GM18502 (cell line): ENCODE measurements around the gene WDR36.

Experiments used
- ATAC-seq: cut with Tn5 transposase; IDR thresholded peaks from one replicate; pipeline ENCODE4 v1.9.1; 2021; ENCODE audit warnings: mild to moderate bottlenecking; ENCODE audit not compliant: unreplicated experiment, poor library complexity

Gene WDR36

GRCh38 chr5:111099058-111099778 is 7.1 kb downstream of the WDR36 start:
- ATAC-seq = no peak

- ATAC-seq = no peak
Measured at GRCh38 chr5:111106320-111106948, 14.3 kb downstream of the WDR36 start.

DNA sequence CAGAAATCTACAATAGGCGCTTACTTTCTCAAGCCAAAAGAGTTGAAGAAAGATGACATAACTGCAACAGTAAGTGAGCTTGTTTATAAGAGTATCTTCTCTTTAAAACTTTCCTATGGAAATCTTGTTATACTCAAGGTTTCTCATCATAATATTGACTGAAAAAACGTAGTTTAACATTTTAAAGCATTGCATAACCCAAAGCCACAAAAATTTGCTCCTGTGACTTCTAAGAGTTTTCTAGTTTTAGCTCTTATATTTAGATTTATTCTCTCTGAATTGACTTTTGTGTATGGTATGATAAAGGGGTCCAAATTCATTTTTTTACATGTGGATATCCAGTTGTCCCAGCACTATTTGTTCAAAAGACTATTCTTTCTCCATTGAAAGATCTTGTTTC is 15.2 kb downstream of the WDR36 start:
- ATAC-seq = no peak

- no peak for ATAC-seq
Measured at GRCh38 chr5:111111956-111112355, 19.8 kb downstream of the WDR36 start.

- ATAC-seq = no peak
Measured at GRCh38 chr5:111113678-111114077, 21.5 kb downstream of the WDR36 start.

DNA sequence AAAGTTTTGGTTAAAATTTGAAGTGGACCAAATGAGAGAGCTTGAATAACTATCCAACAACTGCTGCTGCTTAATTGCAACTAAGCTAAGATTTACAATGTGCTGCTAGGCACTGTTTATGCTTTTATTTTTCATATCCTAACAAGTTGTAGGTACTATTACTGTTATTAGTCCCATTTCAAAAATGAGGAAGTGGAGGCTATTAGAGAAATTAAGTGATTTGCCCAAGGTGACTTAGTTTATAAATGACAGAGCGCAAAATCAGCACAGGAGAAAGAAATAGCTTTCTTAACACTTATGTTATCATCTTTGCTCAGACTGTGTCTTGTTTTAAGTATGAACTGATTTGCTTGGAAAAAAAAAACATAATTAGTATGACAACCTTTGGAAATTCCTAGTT is 23.1 kb downstream of the WDR36 start:
- no peak for ATAC-seq

DNA sequence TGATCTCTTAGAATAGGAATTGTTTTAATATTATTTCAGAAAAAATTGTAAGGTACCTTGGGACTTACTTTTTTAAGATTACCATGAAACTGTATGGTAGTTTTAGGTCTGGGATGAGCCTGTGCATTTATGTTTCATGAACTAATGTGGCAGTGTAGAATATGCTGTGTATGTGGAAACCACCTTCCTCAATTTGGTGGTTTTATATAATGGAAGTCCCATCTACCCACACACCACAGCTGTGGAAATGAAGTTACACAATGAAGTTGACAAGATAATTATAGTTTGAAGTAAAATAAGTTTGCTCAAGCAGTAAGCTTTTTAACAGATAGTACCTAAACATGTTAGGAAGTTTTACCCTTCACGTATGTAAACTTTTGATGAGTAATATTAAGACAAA is 24.4 kb downstream of the WDR36 start:
- ATAC-seq = no peak

- ATAC-seq = no peak
Measured at GRCh38 chr5:111117136-111117535, 25.0 kb downstream of the WDR36 start.

DNA sequence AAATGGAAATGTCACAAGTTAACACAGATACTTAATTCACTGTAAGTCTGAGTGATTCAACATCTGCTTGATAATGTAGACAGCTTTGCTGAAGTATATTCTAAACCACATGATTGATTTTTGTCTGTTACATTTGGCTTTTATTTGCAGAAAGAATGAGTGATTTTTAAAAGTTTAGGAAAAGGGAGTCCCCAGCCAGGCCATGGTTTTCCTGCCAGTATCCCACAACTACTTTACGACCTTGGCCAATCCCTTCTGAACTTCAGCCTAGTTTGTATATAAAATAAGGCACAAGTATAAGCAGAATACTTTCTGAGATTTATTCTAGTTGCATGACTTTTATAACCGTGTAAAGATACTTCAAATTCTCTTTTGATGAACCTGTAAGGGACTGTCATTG is 27.1 kb downstream of the WDR36 start:
- no peak for ATAC-seq

- peak; percentile 42 for ATAC-seq
Measured at GRCh38 chr5:111119856-111120255, 27.7 kb downstream of the WDR36 start.

DNA sequence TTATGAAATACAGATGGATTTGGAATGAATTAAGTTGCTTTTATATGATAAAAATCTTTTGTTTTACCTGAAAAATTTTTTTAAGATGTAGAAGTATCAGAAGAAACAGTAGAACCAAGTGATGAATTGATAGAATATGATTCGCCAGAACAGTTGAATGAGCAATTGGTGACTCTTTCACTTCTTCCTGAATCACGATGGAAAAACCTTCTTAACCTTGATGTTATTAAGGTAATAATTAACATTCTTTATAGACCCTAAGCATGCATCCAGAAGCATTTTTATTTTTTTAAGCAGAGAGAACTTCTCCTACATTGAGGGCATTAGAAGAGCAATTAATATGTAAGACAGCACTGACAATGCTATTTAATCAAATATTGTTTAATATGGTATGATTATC is 28.8 kb downstream of the WDR36 start:
- no peak for ATAC-seq

DNA sequence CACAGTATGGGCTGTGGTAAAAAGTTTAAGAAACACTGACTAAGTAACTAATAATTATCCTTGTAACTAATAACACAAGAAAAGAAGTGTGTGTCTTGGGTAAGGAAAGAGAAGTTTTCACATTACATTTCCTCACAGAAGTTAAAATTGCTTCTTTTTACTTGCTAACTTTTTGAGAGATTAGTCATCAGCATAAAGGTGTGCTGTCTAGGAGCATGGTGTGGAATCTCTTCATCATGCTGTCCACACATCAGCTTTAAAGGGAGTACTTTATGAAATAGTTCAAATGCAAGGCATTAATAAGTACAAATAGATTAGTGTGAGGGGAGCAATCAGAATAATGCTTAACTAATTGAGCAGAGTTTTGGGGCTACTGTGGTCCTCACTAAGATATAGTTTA is 29.8 kb downstream of the WDR36 start:
- ATAC-seq = no peak

- peak; percentile 46 for ATAC-seq
Measured at GRCh38 chr5:111122398-111122797, 30.2 kb downstream of the WDR36 start.

- ATAC-seq = no peak
Measured at GRCh38 chr5:111124793-111125192, 32.6 kb downstream of the WDR36 start.

DNA sequence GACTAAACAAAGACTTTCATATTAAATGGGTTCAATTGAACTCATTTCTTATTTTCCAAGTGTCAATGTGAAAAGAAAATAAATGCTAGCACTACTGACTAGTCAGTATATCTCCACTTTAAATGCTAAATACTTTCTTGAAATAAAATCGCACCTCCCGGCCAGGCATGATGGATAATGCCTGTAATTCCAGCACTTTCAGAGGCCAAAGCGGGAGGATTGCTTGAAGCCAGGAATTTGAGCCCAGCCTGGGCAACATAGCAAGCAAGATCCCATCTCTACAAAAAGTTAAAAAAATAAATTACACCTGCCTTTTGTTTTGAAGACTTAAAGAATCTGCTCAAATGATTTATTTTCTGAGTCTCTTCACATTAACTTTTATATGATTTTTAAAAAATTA is 34.7 kb downstream of the WDR36 start:
- no peak for ATAC-seq

- ATAC-seq = no peak
Measured at GRCh38 chr5:111127453-111128195, 35.5 kb downstream of the WDR36 start.

GRCh38 chr5:111129938-111130337 is 37.8 kb downstream of the WDR36 start:
- no peak for ATAC-seq

- no peak for ATAC-seq
Measured at GRCh38 chr5:111131356-111131755, 39.2 kb downstream of the WDR36 start.

DNA sequence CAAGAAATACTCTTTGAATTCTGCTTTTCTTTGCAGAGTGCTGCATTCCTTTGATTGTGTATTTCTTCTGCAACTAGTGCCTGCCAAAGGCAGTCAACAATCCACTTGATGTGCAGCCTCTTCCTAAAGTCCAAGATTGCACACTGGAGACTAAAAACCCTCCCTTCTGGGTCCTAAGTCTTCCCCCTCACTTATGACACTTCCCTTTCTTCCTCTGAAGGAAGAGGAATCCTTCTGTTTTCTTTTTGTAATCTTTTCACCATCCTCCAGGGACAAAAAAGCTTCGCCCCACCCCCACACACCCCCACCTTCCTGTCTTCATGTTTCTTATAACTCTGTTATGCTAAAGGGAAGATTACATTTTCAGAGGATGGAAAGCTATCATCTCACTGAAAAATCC is 39.9 kb downstream of the WDR36 start:
- ATAC-seq = no peak

DNA sequence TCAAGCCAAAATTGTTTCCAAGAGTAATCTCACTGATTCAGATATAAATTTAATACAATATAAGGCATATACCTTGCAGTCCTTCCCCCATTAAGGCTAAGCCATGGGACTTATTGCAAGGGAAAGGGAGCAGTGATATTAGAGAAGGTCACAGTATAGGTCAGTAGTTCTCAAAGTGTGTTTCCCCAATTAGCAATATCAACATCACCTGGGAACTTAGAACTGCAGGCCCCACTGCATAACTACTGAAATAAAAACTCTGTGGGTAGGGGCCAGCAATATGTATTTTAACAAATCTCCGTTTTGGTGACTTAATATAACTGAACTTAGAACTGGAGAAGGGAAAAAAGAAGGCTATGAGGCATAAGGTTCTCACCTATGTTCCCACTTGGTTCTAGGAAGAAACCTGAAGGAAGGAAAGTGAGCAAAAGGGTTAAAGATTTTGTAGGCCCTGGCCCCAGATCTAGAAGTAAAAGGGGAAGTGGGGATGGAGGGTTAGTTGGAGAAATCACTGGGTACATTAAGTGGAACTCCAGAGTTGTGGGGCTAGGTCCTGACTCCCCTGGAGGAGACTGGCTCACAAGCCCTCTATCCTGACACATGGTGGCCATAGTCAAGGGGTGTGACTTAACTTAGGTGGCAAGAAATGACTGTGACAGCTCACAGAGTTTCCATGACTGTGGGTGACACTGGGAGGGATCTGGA is 40.7 kb downstream of the WDR36 start:
- no peak for ATAC-seq

DNA sequence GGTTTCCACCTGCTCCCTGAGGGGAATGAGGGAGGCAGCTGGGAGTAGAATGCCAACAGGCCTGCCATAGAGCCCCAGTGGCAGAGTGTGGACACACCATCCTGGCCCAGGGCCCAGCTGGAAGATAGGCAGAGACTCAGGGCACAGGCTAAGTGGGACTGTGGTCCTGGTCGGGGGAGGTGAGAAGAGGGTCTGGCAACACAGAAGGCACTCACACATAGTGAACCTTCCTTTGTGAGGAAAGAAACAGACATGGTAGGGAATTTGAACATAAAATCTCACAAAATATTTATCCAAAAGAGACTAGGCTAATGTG is 41.2 kb downstream of the WDR36 start:
- ATAC-seq = no peak
